ENCODE data around the gene ZNF827. TPM values are rescaled to one million over a fixed set of nuclear protein-coding genes. Genes with fewer than 3 reads are reported as not detected.

ZNF827 gene
- total RNA-seq, 1 experiment from 2014 or later = 19.1 TPM

- intact Hi-C loops (cut with micrococcal nuclease) = loop anchor here (10.0 kb wide), 1 partner anchor 370 kb away; no protein-coding TSS in a partner anchor
- CTCF ChIA-PET = interaction anchor here (1.6 kb wide), 1 partner anchor 140 kb away, joined by 3 read pairs; no protein-coding TSS in a partner anchor
- RAD21 ChIA-PET (ENCODE audit: low non-redundant PET in 1 of 2, low total read pairs in 2 of 2, uncharacterized antibody in 2 of 2, unreplicated experiment in 2 of 2) = interaction anchor here in 1 of 2 experiments (0.8 kb wide), 1 partner anchor 10 kb away, joined by 3 read pairs; no protein-coding TSS in a partner anchor
- POLR2A ChIA-PET = no interaction called here
- no peaks in the 10 kb centered on the region for H3K79me2 ChIP-seq (ENCODE audit: insufficient read depth, low read length)
- peak overlapping the region; percentile 61 for H3K4me2 ChIP-seq (ENCODE audit: low read length)
- BruUV-seq (replicated peaks) = no TSS peak
- TF ChIP-seq JUND (IDR thresholded peaks at IDR 0.05) (peak; percentile 83), SIN3A (IDR thresholded peaks at IDR 0.05; ENCODE audit: low read depth) (peak; percentile 63; the same call in 1 of the 2 replicates), CBX3 (IDR thresholded peaks at IDR 0.05; ENCODE audit: low read depth) (peak; percentile 86), ZNF274 (IDR thresholded peaks at IDR 0.05; ENCODE audit: low read depth, low read length) (no peak), FOSL1 (IDR thresholded peaks at IDR 0.05; ENCODE audit: low read depth) (peak; percentile 92), POLR2AphosphoS5 (IDR thresholded peaks at IDR 0.05; ENCODE audit: low read depth, low read length) (peak; percentile 68), RAD21 (IDR thresholded peaks at IDR 0.05; ENCODE audit: low read depth) (peak; percentile 16; the same call in 1 of the 2 replicates), TCF7L2 (IDR thresholded peaks at IDR 0.05; ENCODE audit: borderline replicate concordance, extremely low read depth, insufficient read depth, insufficient read length) (no peak), SP1 (IDR thresholded peaks at IDR 0.05; ENCODE audit: low read depth) (peak; percentile 70), YY1 (IDR thresholded peaks at IDR 0.05; ENCODE audit: extremely low read depth, insufficient replicate concordance, low read depth, low read length) (peak; percentile 8), SRF (IDR thresholded peaks at IDR 0.05; ENCODE audit: low read depth) (peak; percentile 70; the same call in 1 of the 2 replicates), EGR1 (IDR thresholded peaks at IDR 0.05; ENCODE audit: low read depth) (no peak), CEBPB (IDR thresholded peaks at IDR 0.05; ENCODE audit: low read depth) (peak; percentile 92)
- TF ChIP-seq, protein P1, sequence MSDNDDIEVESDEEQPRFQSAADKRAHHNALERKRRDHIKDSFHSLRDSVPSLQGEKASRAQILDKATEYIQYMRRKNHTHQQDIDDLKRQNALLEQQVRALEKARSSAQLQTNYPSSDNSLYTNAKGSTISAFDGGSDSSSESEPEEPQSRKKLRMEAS (IDR thresholded peaks at IDR 0.05) = peak; percentile 53
- peak overlapping the region; percentile 1 for H2AFZ ChIP-seq (ENCODE audit: low read depth, low read length, poor library complexity, severe bottlenecking)
- peak overlapping the region; percentile 68; the same call in 1 of the 2 replicates for H3K27ac ChIP-seq (ENCODE audit: low read depth, low read length)
- H3K9ac ChIP-seq (ENCODE audit: low read length) = peak overlapping the region; percentile 15; the same call in 1 of the 2 replicates
- no peaks in the 10 kb centered on the region for H3K36me3 ChIP-seq (ENCODE audit: control insufficient read depth in 1 of 2, insufficient read depth in 2 of 2, low read length in 2 of 2)
- H3K9me3 ChIP-seq (ENCODE audit: control insufficient read depth in 1 of 2, insufficient read depth in 1 of 2, low read depth in 1 of 2, low read length in 2 of 2) = peaks cover 0 to 7% of the 10 kb centered on the region in 2 experiments; a peak in 1 of 4 replicates
- DNase-seq (ENCODE audit: low read depth, low spot score) (peak; percentile 98), ATAC-seq (peak; percentile 85)
- no peaks in the 10 kb centered on the region for H4K20me1 ChIP-seq (ENCODE audit: insufficient read depth)
- peak overlapping the region in 1 of 2 experiments; percentile 18; a peak in 2 of 4 replicates for H3K4me3 ChIP-seq (replicated peaks in 1 of 2; ENCODE audit: low read depth in 1 of 2, low read length in 2 of 2)
- peaks cover 15 to 33% of the 10 kb centered on the region in 2 experiments for H3K4me1 ChIP-seq (ENCODE audit: control insufficient read depth in 1 of 2, insufficient read depth in 2 of 2, low read length in 2 of 2)
- no peaks in the 10 kb centered on the region for H3K9me2 ChIP-seq (ENCODE audit: insufficient read depth)
- no peaks in the 10 kb centered on the region for H3K27me3 ChIP-seq (ENCODE audit: insufficient read depth, low read length)
Observed at GRCh38 chr4:145954924-145955339, 16.3 kb upstream of the ZNF827 start.

Measured in HCT116 (cell line).